SK-N-SH treated with all-trans-retinoic acid at 6 μM for 48 hours (cell line): ENCODE measurements around the gene TPK1.

ENCODE experiments used
- CSDC2 ChIP-seq: fragments of 250-450 bp; sonication (Bioruptor Pico); IDR thresholded peaks from 2 replicates; pipeline ENCODE4 v1.5.0; 2020; ENCODE audit warnings: mild to moderate bottlenecking, moderate library complexity
- OSR1 ChIP-seq: fragments of 250-450 bp; sonication (Bioruptor Pico); IDR thresholded peaks from 2 replicates; pipeline ENCODE4 v1.8.0; 2022; ENCODE audit warnings: moderate library complexity, mild to moderate bottlenecking, inconsistent platforms
- RARB ChIP-seq: fragments of 250-450 bp; sonication (Bioruptor Pico); IDR thresholded peaks from 2 replicates; pipeline ENCODE4 v1.8.0; 2021; ENCODE audit warnings: mild to moderate bottlenecking, moderate library complexity
- TOX ChIP-seq: fragments of 250-450 bp; sonication (Bioruptor Pico); IDR thresholded peaks from 2 replicates; pipeline ENCODE4 v1.8.0; 2021; ENCODE audit warnings: mild to moderate bottlenecking, moderate library complexity, borderline replicate concordance
- ZFP30 ChIP-seq: fragments of 450-650 bp; formaldehyde crosslinking; IDR thresholded peaks from 2 replicates; pipeline ENCODE4 v1.5.0; 2022; ENCODE audit warnings: mild to moderate bottlenecking, moderate library complexity
- ZNF565 ChIP-seq: fragments of 450-650 bp; formaldehyde crosslinking; conservative IDR thresholded peaks from 2 replicates; pipeline ENCODE4 v1.5.0; 2020; ENCODE audit warnings: low read depth, mild to moderate bottlenecking, moderate library complexity
- ZNF70 ChIP-seq: fragments of 450-650 bp; formaldehyde crosslinking; IDR thresholded peaks from 2 replicates; pipeline ENCODE4 v1.5.0; 2020; ENCODE audit warnings: mild to moderate bottlenecking, moderate library complexity
- TF ChIP-seq, protein P1 (sequence below): fragments of 250-450 bp; sonication (Bioruptor Pico); IDR thresholded peaks from 2 replicates; pipeline ENCODE4 v1.8.0; 2020; ENCODE audit warnings: mild to moderate bottlenecking, moderate library complexity, borderline replicate concordance

GRCh38 chr7:144510621-144511020, 325.2 kb downstream of the TPK1 start:
- TF ChIP-seq, protein P1, sequence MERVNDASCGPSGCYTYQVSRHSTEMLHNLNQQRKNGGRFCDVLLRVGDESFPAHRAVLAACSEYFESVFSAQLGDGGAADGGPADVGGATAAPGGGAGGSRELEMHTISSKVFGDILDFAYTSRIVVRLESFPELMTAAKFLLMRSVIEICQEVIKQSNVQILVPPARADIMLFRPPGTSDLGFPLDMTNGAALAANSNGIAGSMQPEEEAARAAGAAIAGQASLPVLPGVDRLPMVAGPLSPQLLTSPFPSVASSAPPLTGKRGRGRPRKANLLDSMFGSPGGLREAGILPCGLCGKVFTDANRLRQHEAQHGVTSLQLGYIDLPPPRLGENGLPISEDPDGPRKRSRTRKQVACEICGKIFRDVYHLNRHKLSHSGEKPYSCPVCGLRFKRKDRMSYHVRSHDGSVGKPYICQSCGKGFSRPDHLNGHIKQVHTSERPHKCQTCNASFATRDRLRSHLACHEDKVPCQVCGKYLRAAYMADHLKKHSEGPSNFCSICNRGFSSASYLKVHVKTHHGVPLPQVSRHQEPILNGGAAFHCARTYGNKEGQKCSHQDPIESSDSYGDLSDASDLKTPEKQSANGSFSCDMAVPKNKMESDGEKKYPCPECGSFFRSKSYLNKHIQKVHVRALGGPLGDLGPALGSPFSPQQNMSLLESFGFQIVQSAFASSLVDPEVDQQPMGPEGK (CRISPR knock-in tag): no peak
- no peak for TF ChIP-seq ZFP30 (CRISPR knock-in tag)
- no peak for TF ChIP-seq CSDC2 (CRISPR knock-in tag)
- TF ChIP-seq ZNF565: no peak
- no peak for TF ChIP-seq ZNF70 (CRISPR knock-in tag)
- no peak for TF ChIP-seq TOX (CRISPR knock-in tag)
- no peak for TF ChIP-seq OSR1 (CRISPR knock-in tag)
- no peak for TF ChIP-seq RARB (CRISPR knock-in tag)
